BE2C (cell line): ENCODE results near the gene ELOVL1. TPM values are rescaled to one million over a fixed set of nuclear protein-coding genes. Genes with fewer than 3 reads are reported as not detected.
"Not testable (repeated sequence)": the region's sequence is repeated elsewhere in the genome, so short reads cannot be mapped to it uniquely, and the experiment has no call there.

Experiments used
- DNase-seq: peaks from one replicate; pipeline ENCODE4 v3.0.0-alpha.2; 2020
- H3K27me3 ChIP-seq: fragments of 250-450 bp; sonication (Bioruptor Pico); 2 replicates; pipeline ENCODE4 v1.5.1; 2020; ENCODE audit warnings: mild to moderate bottlenecking
- H3K36me3 ChIP-seq: fragments of 250-450 bp; sonication (Bioruptor Pico); 2 replicates; pipeline ENCODE4 v1.5.1; 2020; ENCODE audit warnings: mild to moderate bottlenecking
- H3K4me1 ChIP-seq: fragments of 250-450 bp; sonication (Bioruptor Pico); 2 replicates; pipeline ENCODE4 v1.5.1; 2020
- H3K4me3 ChIP-seq: 2 replicates; pipeline ENCODE4 v1.5.1; 2011; ENCODE audit warnings: low read depth, low read length
- H3K9me3 ChIP-seq: fragments of 250-450 bp; sonication (Bioruptor Pico); 2 replicates; pipeline ENCODE4 v1.5.1; 2020
- CTCF ChIP-seq: IDR thresholded peaks from 2 replicates; pipeline ENCODE4 v1.5.1; 2012; ENCODE audit warnings: mild to moderate bottlenecking, low read depth, low read length
- polyA plus RNA-seq: library from polyadenylated mRNA; unstranded; fragments of >200 nt; gene quantifications from one replicate; pipeline ENCODE4 v1.2.1, GENCODE V29; 2012; ENCODE audit warnings: low read depth, missing spikeins; ENCODE audit not compliant: insufficient read length, insufficient read depth

Gene ELOVL1
- polyA plus RNA-seq, result 16.2 TPM

GRCh38 chr1:43367904-43368645 is at the start of gene ELOVL1:
TSS of gene ELOVL1 (minus strand) at chr1:43368011. CDS start at chr1:43365609, 2,402 bp downstream.
- Histone ChIP-seq H3K4me1 (no peaks in the 10 kb centered on the region), H3K9me3 (no peaks in the 10 kb centered on the region), H3K4me3 (peak within 1 kb of the TSS; percentile 72), H3K36me3 (peaks cover 3% of the 10 kb centered on the region), H3K27me3 (no peaks in the 10 kb centered on the region)
- DNase-seq, result peak; percentile 91
- peak; percentile 14; the same call in 1 of the 2 replicates for TF ChIP-seq CTCF

GRCh38 chr1:43415901-43416300 is 48.1 kb upstream of the ELOVL1 start:
- Histone ChIP-seq H3K27me3 (no peaks in the 10 kb centered on the region), H3K36me3 (no peaks in the 10 kb centered on the region), H3K9me3 (no peaks in the 10 kb centered on the region), H3K4me3 (no peak overlapping the region), H3K4me1 (no peaks in the 10 kb centered on the region)
- TF ChIP-seq CTCF, result no peak
- no peak for DNase-seq

GRCh38 chr1:43414634-43415223 is 46.9 kb upstream of the ELOVL1 start:
- TF ChIP-seq CTCF, result peak; percentile 60
- no peak overlapping the region for H3K4me3 ChIP-seq
- H3K27me3 ChIP-seq, result no peaks in the 10 kb centered on the region
- H3K36me3 ChIP-seq, result no peaks in the 10 kb centered on the region
- no peaks in the 10 kb centered on the region for H3K9me3 ChIP-seq
- peak; percentile 57 for DNase-seq
- H3K4me1 ChIP-seq, result no peaks in the 10 kb centered on the region

- H3K4me3 ChIP-seq, H3K9me3 ChIP-seq, H3K36me3 ChIP-seq, DNase-seq, H3K4me1 ChIP-seq, H3K27me3 ChIP-seq: not testable (repeated sequence)
These were observed 45.6 kb upstream of the ELOVL1 start for GRCh38 chr1:43413426-43413825.

- H3K36me3 ChIP-seq, result no peaks in the 10 kb centered on the region
- H3K27me3 ChIP-seq, result no peaks in the 10 kb centered on the region
- DNase-seq, result no peak
- TF ChIP-seq CTCF, result no peak
- no peaks in the 10 kb centered on the region for H3K9me3 ChIP-seq
- H3K4me3 ChIP-seq, result no peak overlapping the region
- no peaks in the 10 kb centered on the region for H3K4me1 ChIP-seq
These were observed 42.8 kb upstream of the ELOVL1 start for GRCh38 chr1:43410571-43410970.

- no peaks in the 10 kb centered on the region for H3K9me3 ChIP-seq
- no peaks in the 10 kb centered on the region; the same call in 1 of the 2 replicates for H3K36me3 ChIP-seq
- no peaks in the 10 kb centered on the region for H3K27me3 ChIP-seq
- no peaks in the 10 kb centered on the region for H3K4me1 ChIP-seq
- H3K4me3 ChIP-seq, result no peak overlapping the region
- DNase-seq, result no peak
- TF ChIP-seq CTCF, result no peak
These were observed 38.0 kb upstream of the ELOVL1 start for GRCh38 chr1:43405876-43406234.
